Forelimb muscle (tissue), 1 donor: ENCODE data around the gene KBTBD13. TPM values are rescaled to one million over a fixed set of nuclear protein-coding genes. Genes with fewer than 3 reads are reported as not detected.

ENCODE experiments used
- DNase-seq: peaks from one replicate; pipeline ENCODE4 v3.0.0-alpha.2; 2013; ENCODE audit warnings: low read depth
- polyA plus RNA-seq: library from polyadenylated mRNA; unstranded; fragments of 120-200 nt; gene quantifications from one replicate; pipeline ENCODE4 v1.2.1, GENCODE V29; 2013; ENCODE audit not compliant: insufficient read length

The KBTBD13 gene
- polyA plus RNA-seq, 1 donor = 2.0 TPM

GRCh38 chr15:65051266-65051665 is 25.3 kb upstream of the KBTBD13 start:
- DNase-seq = no peak

DNA sequence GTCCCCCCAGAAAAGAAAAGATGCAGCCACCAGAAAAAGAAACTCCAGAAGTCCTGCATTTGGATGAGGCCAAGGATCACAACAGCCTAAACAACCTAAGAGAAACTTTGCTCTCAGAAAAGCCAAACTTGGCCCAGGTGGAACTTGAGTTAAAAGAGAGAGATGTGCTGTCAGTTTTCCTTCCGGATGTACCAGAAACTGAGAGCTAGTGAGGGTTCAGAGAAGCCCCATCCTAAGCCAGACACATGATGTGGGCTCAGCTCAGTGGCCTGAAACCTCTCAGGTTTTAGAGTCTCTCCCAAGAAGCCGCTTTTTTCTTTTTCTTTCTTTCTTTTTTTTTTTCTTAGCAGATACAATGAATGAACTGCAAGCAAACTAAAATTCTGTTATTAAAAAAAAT is 23.6 kb upstream of the KBTBD13 start:
- DNase-seq = no peak

DNA sequence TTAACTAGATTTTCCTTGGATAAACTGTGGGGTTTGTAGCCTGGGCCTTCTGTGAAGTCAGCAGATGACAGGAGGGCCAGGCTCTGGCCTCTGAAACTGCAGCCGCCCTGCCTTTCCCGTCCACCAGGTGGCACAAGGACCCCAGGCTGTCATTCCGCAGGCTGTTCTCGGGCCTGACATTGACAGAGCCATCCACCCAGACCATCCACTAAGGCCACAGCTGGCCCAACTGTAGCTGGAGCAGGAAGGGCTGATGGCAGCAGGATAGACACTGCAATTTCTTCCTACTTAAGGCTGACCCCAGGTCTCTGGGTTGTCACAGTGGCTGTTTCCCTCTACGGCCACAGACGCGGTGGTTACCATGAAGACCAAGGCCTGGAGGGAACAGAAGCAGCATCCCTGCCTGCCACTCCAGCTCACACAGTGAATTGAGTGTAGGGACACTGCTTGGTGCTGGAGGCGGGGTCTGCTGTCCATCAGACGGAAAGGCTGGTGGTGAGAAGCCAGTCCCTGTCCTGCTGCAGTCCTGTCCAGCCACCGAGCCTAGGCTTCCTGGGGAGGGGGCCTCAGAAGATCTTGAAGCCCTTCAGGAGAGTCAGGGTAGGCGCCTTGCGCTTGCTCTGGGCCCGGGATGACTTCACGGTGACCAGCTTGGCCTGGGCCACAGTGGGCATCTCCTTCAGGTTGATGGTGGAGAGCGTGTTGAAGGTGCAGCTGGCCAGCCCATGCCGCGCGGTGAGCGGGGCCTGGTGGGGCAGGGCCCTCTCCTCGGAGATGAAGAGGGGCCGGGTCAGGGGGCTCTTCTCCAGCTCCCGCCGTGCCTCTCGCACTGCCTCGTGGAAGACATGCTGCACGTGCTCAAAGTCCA is 22.0 kb upstream of the KBTBD13 start:
- DNase-seq = no peak

DNA sequence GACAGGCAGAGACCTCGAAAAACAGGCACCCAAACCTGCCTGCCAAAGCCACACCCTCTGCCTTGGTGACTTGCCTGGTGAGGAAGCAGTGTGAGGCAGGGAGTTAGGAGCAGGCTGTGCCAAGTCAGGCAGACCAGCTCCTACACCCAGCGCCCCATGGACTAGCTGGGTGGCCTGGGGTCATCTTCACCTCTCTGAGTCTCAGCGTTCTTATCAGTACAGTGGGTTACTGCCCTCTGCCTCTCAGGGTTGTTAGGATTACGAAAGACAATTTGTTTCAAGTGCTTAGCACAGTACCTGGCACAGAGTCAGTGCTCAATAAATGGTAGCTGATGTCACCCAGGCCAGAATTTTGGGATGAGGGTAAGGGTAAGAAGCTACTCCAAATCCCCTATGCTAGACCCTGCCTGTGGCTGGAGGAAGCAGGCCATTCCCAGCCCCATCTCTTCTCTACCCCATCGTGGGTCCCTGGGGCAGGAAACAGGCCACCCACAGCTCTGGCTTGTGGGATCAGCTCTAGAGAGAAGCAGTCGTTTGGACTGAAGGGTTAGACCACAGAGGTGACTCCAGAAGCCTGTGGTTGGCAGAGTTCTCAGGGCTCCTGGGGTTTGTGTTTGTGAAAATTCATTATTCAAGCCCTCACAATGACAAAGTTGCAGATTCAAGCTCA is 21.2 kb upstream of the KBTBD13 start:
- DNase-seq = no peak

- DNase-seq = no peak
Measured at GRCh38 chr15:65056106-65056505, 20.4 kb upstream of the KBTBD13 start.

GRCh38 chr15:65056868-65057548 is 19.5 kb upstream of the KBTBD13 start:
- DNase-seq = no peak

DNA sequence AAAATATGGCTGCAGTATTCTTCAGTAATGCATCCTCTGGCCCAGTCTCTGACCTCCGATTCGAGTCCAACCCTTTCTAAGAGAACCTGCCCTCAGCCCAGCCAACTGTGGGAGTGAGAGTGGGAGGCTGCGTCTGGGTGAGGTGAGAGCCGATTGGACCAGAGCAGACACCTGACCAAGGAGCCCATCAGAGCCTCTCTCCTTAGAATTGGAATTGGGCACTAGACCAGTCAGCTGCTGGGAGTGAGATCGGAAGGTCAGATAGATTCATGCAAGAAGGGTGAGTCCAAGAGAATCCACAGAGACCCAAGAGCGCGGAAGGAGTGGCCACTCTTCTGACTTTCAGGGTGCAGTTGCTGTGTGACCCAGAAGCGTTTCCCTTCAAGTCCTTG is 19.0 kb upstream of the KBTBD13 start:
- DNase-seq = no peak

DNA sequence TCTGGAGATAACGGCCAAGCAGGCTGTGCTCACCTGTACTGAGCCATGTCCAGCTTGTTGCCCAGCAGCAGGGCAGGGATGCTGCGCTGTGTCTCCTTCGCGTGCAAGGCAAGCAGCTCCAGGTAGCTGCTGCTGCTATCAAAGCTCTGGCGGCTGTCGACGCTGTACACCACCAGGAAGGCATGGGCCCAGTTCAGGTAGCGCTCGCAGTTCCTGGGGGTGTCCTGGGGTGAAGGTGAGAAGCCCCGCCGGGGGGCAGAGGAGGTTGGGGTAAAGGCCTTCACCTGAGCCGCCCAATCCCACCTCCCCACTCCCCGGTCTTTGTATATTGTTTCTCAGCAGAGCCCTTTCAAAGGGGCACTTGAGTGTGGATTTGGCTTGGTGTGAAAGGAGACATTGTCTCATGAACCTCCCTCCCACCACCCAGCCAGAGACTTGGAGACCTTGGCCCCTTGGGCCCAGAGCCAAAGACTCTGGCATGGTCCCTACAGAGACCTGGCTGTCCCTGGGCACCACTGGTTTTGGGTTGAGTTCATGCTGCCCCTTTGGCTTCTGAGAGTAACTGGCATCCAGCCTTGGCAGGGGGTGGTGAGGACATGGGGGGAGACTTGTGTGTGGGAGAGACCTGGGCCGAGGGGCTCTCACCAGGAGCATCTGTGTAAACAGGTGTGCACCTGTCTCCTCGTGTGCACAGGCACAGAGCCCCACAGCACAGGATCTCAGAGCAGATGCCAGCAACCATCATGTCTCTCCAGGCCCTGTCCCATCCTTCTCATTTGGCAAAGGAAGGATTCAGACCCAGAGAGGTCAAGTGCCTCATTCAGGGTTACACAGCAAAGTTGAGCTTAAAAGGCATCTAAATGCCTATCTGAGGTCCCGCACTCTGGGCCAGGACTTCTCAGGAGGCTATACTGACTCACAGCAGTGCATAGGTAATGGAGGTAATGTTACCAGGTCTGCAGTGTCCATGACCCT is 17.9 kb upstream of the KBTBD13 start:
- DNase-seq = no peak

DNA sequence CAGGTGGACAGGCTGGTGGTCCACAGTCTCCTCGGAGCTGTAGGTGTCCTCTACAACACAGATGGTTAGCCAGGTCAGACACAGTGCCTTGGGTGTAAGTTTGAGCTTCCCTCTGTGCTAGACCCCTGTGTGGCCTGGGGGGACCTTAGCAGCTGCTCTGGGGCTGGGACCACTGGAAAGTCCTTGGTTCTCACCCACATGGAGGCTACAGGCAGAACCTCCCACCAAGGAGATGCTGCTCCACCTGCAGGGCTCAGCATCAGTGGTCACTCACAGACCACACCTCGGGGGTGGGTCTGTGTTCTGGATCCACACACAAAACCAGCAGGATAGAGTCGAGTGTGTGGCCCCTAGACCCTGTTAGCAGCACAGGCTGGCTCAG is 17.2 kb upstream of the KBTBD13 start:
- DNase-seq = no peak

- no peak for DNase-seq
Measured at GRCh38 chr15:65059931-65060596, 16.5 kb upstream of the KBTBD13 start.

DNA sequence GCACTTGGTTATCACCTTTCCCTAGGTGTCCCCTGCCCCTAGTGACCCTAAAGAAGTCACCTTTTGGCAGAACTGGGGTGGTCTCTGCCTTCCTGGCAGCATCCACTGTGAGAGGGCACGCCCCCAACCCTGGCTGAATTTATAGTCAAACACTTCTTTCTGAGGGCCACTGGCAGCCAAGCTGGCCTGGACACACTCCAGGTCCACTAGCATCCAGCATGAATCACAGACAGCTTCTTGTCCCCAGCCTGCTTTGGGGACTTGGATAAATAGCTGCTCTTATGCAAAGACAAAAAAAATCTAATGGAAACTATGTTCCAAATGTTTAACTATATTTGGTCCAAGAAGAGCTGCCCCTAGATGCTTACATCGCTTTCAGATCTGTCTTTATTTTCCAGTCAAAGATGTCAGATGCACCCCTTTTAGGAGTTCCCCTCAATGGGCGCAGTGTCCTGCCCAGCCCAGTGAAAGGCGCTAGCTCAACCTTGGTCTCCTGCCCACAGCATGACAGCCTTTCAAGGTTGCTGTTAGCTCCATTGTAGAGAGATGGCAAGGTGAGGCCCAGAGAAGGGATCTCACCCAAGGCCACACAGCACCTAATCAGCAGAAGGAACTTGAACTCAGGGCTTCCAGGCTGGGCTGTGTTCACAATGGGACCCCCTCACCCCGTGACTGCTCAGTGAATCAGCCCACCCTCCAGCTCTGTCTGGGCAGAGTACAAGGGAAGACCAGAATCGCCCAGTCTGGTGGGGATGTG is 15.7 kb upstream of the KBTBD13 start:
- DNase-seq = no peak

DNA sequence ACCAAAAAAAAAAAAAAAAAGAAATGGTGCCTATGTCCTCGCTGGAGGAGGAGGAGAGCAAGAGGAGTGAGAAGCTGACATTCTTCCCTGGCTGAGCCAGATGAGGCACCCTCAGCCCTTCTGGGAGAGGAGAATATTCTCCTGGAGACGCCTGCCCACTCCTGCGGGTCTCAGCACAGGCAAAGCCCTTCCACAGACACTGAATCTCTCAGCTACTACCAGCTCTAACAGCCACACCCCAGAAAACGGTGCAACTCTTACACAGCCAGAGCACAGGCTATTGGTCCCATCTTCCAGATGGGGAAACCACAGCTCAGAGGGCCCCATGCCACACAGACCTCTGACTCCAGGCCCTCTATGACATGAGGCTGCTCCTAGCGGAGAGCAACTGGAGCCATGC is 14.5 kb upstream of the KBTBD13 start:
- DNase-seq = no peak

- DNase-seq = no peak
Measured at GRCh38 chr15:65062726-65063125, 13.8 kb upstream of the KBTBD13 start.

DNA sequence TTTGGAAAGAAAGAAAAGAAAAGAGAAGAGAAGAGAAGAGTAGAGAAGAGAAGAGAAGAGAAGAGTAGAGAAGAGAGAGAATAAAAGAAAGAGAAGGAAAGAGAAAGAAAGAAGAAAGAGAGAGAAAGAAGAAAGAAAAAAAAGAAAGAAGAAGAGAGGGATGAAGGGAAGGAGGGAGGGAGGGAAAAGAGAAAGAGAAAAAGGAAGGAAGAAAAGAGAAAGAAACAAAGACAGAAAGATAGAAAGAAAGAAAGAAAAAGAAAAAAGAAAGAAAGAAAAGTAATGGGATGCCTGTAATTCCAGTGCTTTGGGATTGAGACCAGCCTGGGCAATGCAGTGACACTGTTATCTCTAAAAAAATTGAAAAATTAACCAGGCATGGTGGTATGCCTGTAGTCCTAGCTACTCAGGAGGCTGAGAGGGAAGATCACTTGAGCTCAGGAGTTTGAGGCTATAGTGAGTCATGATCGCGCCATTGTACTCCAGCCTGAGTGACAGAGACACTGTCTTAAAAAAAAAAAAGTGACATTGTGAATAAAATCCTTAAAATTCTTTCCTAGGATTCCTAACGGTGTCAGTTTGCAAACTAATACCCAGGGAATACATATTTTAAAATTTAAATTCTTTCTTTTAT is 10.4 kb upstream of the KBTBD13 start:
- no peak for DNase-seq

GRCh38 chr15:65066635-65067316 is 9.8 kb upstream of the KBTBD13 start:
- no peak for DNase-seq

DNA sequence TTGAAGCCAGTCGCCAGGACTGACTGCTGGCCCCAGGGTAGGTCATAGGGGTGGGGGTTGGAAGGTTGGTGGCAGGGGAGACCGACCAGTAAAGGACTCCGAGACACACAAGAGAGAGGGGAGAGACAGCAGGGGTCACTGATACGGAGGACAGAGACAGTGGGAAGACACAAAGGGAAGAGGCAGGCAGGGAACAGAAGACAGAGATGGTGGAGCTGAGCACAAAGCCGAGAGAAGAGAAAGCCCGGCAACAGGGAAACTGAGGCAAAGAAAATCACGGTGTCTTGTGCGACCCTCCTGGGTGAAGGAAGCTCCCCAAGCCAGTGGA is 9.3 kb upstream of the KBTBD13 start:
- no peak for DNase-seq

DNA sequence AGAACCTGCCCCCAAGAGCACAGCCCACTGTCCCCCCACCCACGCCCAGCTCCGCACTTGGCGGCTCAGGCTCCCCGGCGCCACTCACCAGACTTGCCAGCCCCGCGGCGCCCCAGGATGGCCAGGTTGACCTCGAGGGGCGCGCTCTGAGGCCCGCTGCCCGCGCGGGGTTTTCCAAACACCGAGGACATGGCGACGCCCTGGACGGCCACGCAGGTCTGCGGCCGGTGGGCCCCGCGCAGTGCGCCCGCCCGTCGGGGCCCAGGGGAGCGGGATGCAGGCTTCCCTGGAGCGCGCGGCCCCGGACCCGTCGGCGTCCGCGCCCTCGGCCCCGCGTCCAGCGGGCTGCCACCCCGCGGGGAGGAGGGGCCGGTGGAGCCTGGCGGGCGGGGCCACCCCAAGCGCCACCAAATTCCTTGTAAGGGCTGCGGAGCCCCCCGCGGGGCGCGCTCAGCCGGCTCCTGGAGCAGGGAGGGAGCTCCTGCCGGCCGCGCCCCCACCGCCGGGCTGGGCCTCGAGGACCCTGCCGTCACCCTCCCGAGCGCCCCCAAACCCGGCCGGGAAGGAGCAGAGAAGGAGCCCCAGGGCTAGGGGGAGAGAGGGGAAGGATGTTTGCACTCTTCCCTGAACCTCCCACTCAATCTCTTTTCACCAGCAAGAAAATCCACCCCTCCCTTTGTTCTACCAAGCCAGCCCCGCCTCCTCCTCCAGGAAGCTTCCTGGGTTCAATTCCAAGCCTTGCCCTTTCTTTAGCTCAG is 8.7 kb upstream of the KBTBD13 start, which contains the start of gene RASL12:
RASL12 (minus strand) TSS at position 347 of the 758 bp plus-strand sequence; CDS start at position 191, 156 bp downstream.
- DNase-seq = no peak

DNA sequence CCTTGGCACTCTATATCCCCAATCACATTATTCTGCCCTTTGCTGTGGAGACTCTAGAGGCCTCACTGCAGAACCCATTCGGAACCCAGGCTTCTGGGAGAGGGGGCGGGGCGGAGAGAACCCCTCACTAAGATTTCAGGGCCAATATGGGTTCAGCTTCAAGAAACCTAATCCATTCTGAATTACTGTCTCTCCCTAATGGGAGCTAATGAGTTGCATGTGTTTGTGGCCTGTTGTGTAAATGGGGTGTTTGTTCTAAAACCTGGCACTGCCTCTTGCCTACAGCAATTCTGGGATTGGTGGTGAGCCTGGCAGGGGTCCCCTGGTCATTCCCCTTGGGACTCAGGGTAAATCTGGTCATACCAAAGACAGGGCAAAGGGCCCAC is 8.2 kb upstream of the KBTBD13 start:
- DNase-seq = no peak
